Measurements from ENCODE around the gene EGFR.

EGFR gene

GRCh38 chr7:55096323-55096722 is 77.5 kb downstream of the EGFR start:
- H3K36me3 ChIP-seq (ENCODE audit: insufficient read depth, low read length): no peaks in the 10 kb centered on the region
- H3K4me1 ChIP-seq (ENCODE audit: insufficient read depth, low read length): peaks cover 4% of the 10 kb centered on the region; the same call in 1 of the 2 replicates
- no peaks in the 10 kb centered on the region for H3K9me3 ChIP-seq (ENCODE audit: control insufficient read depth, insufficient read depth, low read length)
- H3K9ac ChIP-seq (ENCODE audit: low read depth, low read length): no peak overlapping the region

GRCh38 chr7:55097100-55097499 is 78.3 kb downstream of the EGFR start:
- H3K9me3 ChIP-seq (ENCODE audit: control insufficient read depth, insufficient read depth, low read length): no peaks in the 10 kb centered on the region
- H3K36me3 ChIP-seq (ENCODE audit: insufficient read depth, low read length): no peaks in the 10 kb centered on the region

GRCh38 chr7:55099066-55099820 is 80.4 kb downstream of the EGFR start:
- Histone ChIP-seq H3K9me3 (ENCODE audit: control insufficient read depth, insufficient read depth, low read length) (no peaks in the 10 kb centered on the region), H3K9ac (ENCODE audit: low read depth, low read length) (no peak overlapping the region), H3K4me1 (ENCODE audit: insufficient read depth, low read length) (peaks cover 4% of the 10 kb centered on the region; the same call in 1 of the 2 replicates), H3K36me3 (ENCODE audit: insufficient read depth, low read length) (no peaks in the 10 kb centered on the region)

More at GRCh38 chr7:55097100-55097499, 78.3 kb downstream of the EGFR start:
- H3K9ac ChIP-seq (ENCODE audit: low read depth, low read length): no peak overlapping the region
- peaks cover 4% of the 10 kb centered on the region; the same call in 1 of the 2 replicates for H3K4me1 ChIP-seq (ENCODE audit: insufficient read depth, low read length)

GRCh38 chr7:55099821-55100543 is 81.2 kb downstream of the EGFR start:
- no peaks in the 10 kb centered on the region for H3K36me3 ChIP-seq (ENCODE audit: insufficient read depth, low read length)
- H3K4me1 ChIP-seq (ENCODE audit: insufficient read depth, low read length): peaks cover 4% of the 10 kb centered on the region; the same call in 1 of the 2 replicates
- H3K9ac ChIP-seq (ENCODE audit: low read depth, low read length): no peak overlapping the region
- no peaks in the 10 kb centered on the region for H3K9me3 ChIP-seq (ENCODE audit: control insufficient read depth, insufficient read depth, low read length)

- H3K9me3 ChIP-seq (ENCODE audit: control insufficient read depth, insufficient read depth, low read length): no peaks in the 10 kb centered on the region
- H3K4me1 ChIP-seq (ENCODE audit: insufficient read depth, low read length): peaks cover 4% of the 10 kb centered on the region; the same call in 1 of the 2 replicates
- H3K36me3 ChIP-seq (ENCODE audit: insufficient read depth, low read length): no peaks in the 10 kb centered on the region
- H3K9ac ChIP-seq (ENCODE audit: low read depth, low read length): no peak overlapping the region
These were observed 81.9 kb downstream of the EGFR start for GRCh38 chr7:55100544-55101327.

- Histone ChIP-seq H3K4me1 (ENCODE audit: insufficient read depth, low read length) (peaks cover 8% of the 10 kb centered on the region), H3K9ac (ENCODE audit: low read depth, low read length) (no peak overlapping the region), H3K9me3 (ENCODE audit: control insufficient read depth, insufficient read depth, low read length) (no peaks in the 10 kb centered on the region), H3K36me3 (ENCODE audit: insufficient read depth, low read length) (no peaks in the 10 kb centered on the region)
These were observed 82.5 kb downstream of the EGFR start for GRCh38 chr7:55101359-55101758.

- no peaks in the 10 kb centered on the region for H3K36me3 ChIP-seq (ENCODE audit: insufficient read depth, low read length)
- H3K9ac ChIP-seq (ENCODE audit: low read depth, low read length): no peak overlapping the region
- H3K9me3 ChIP-seq (ENCODE audit: control insufficient read depth, insufficient read depth, low read length): no peaks in the 10 kb centered on the region
- H3K4me1 ChIP-seq (ENCODE audit: insufficient read depth, low read length): peaks cover 28% of the 10 kb centered on the region
These were observed 85.3 kb downstream of the EGFR start for GRCh38 chr7:55104123-55104522.

- Histone ChIP-seq H3K4me1 (ENCODE audit: insufficient read depth, low read length) (peaks cover 35% of the 10 kb centered on the region), H3K9ac (ENCODE audit: low read depth, low read length) (no peak overlapping the region), H3K36me3 (ENCODE audit: insufficient read depth, low read length) (no peaks in the 10 kb centered on the region), H3K9me3 (ENCODE audit: control insufficient read depth, insufficient read depth, low read length) (no peaks in the 10 kb centered on the region)
These were observed 86.1 kb downstream of the EGFR start for GRCh38 chr7:55104712-55105433.

GRCh38 chr7:55105952-55106351 is 87.1 kb downstream of the EGFR start:
- no peaks in the 10 kb centered on the region for H3K36me3 ChIP-seq (ENCODE audit: insufficient read depth, low read length)
- no peaks in the 10 kb centered on the region for H3K9me3 ChIP-seq (ENCODE audit: control insufficient read depth, insufficient read depth, low read length)
- peaks cover 39% of the 10 kb centered on the region for H3K4me1 ChIP-seq (ENCODE audit: insufficient read depth, low read length)

GRCh38 chr7:55107946-55108345 is 89.1 kb downstream of the EGFR start:
- no peak overlapping the region for H3K9ac ChIP-seq (ENCODE audit: low read depth, low read length)
- no peaks in the 10 kb centered on the region for H3K9me3 ChIP-seq (ENCODE audit: control insufficient read depth, insufficient read depth, low read length)
- no peaks in the 10 kb centered on the region for H3K36me3 ChIP-seq (ENCODE audit: insufficient read depth, low read length)
- H3K4me1 ChIP-seq (ENCODE audit: insufficient read depth, low read length): peaks cover 39% of the 10 kb centered on the region

More at GRCh38 chr7:55105952-55106351, 87.1 kb downstream of the EGFR start:
- H3K9ac ChIP-seq (ENCODE audit: low read depth, low read length): no peak overlapping the region

GRCh38 chr7:55108401-55108800 is 89.6 kb downstream of the EGFR start:
- Histone ChIP-seq H3K9me3 (ENCODE audit: control insufficient read depth, insufficient read depth, low read length) (no peaks in the 10 kb centered on the region), H3K36me3 (ENCODE audit: insufficient read depth, low read length) (no peaks in the 10 kb centered on the region), H3K9ac (ENCODE audit: low read depth, low read length) (no peak overlapping the region), H3K4me1 (ENCODE audit: insufficient read depth, low read length) (peaks cover 39% of the 10 kb centered on the region)

GRCh38 chr7:55108818-55109217 is 90.0 kb downstream of the EGFR start:
- no peaks in the 10 kb centered on the region for H3K36me3 ChIP-seq (ENCODE audit: insufficient read depth, low read length)
- H3K9me3 ChIP-seq (ENCODE audit: control insufficient read depth, insufficient read depth, low read length): no peaks in the 10 kb centered on the region
- H3K4me1 ChIP-seq (ENCODE audit: insufficient read depth, low read length): peaks cover 39% of the 10 kb centered on the region
- no peak overlapping the region for H3K9ac ChIP-seq (ENCODE audit: low read depth, low read length)

- no peaks in the 10 kb centered on the region for H3K36me3 ChIP-seq (ENCODE audit: insufficient read depth, low read length)
- H3K9ac ChIP-seq (ENCODE audit: low read depth, low read length): no peak overlapping the region
- H3K9me3 ChIP-seq (ENCODE audit: control insufficient read depth, insufficient read depth, low read length): no peaks in the 10 kb centered on the region
- peaks cover 39% of the 10 kb centered on the region for H3K4me1 ChIP-seq (ENCODE audit: insufficient read depth, low read length)
These were observed 90.8 kb downstream of the EGFR start for GRCh38 chr7:55109404-55110167.
